CD14-positive monocyte (primary cell): ENCODE data around the gene CLDN20. TPM values are rescaled to one million over a fixed set of nuclear protein-coding genes. Genes with fewer than 3 reads are reported as not detected.

Experiments used
- DNase-seq, 3 donors: peaks; one replicate each; pipeline ENCODE4 v3.0.0-alpha.2; 2011 to 2022
- H2AFZ ChIP-seq: 2 replicates; pipeline ENCODE4 v1.6.0; 2012; ENCODE audit warnings: mild to moderate bottlenecking, low read depth, low read length, inconsistent platforms; ENCODE audit not compliant: insufficient read depth, poor library complexity, severe bottlenecking
- H3K27ac ChIP-seq, 2 donors: 1 replicate in 1 of 2; 2 replicates in 1 of 2; pipeline ENCODE4 v1.5.1; 2012 to 2013; ENCODE audit warnings: low read length in 2 of 2, control low read depth in 1 of 2, inconsistent platforms in 1 of 2, low read depth in 1 of 2, mild to moderate bottlenecking in 1 of 2
- H3K27me3 ChIP-seq, 2 donors: one replicate each; pipeline versions ENCODE4 v1.6.0 to v1.6.1; 2011 to 2013; ENCODE audit warnings: low read length in 2 of 2; ENCODE audit not compliant: control insufficient read depth in 2 of 2, insufficient read depth in 2 of 2
- H3K36me3 ChIP-seq, 2 donors: replicated peaks in 1 of 2; 1 replicate in 1 of 2; 2 replicates in 1 of 2; pipeline versions ENCODE4 v1.5.1 to v1.6.1; 2012 to 2013; ENCODE audit warnings: low read length in 2 of 2, control low read depth in 1 of 2, inconsistent platforms in 1 of 2, mild to moderate bottlenecking in 1 of 2; ENCODE audit not compliant: insufficient read depth in 2 of 2, control insufficient read depth in 1 of 2
- H3K4me1 ChIP-seq, 2 donors: 1 replicate in 1 of 2; 2 replicates in 1 of 2; pipeline versions ENCODE4 v1.5.1 to v1.6.1; 2012 to 2013; ENCODE audit warnings: low read length in 2 of 2, control low read depth in 1 of 2, inconsistent platforms in 1 of 2, mild to moderate bottlenecking in 1 of 2, moderate library complexity in 1 of 2; ENCODE audit not compliant: insufficient read depth in 2 of 2, control insufficient read depth in 1 of 2
- H3K4me2 ChIP-seq: replicated peaks from 2 replicates; pipeline ENCODE3; 2012; ENCODE audit warnings: low read length, moderate library complexity, mild to moderate bottlenecking; ENCODE audit not compliant: poor library complexity, severe bottlenecking; ENCODE audit errors: extremely low read depth
- H3K4me3 ChIP-seq, 3 experiments: fragments of 200-600 bp in 1 of 3; sonication (generic) in 1 of 3; replicated peaks in 1 of 3; 1 replicate in 2 of 3; 2 replicates in 1 of 3; pipeline ENCODE4 v1.5.1; 2011 to 2013; ENCODE audit warnings: low read length in 3 of 3, mild to moderate bottlenecking in 3 of 3, control low read depth in 2 of 3, low read depth in 2 of 3, inconsistent platforms in 1 of 3, moderate library complexity in 1 of 3
- H3K79me2 ChIP-seq: 2 replicates; pipeline ENCODE4 v1.6.0; 2012; ENCODE audit warnings: mild to moderate bottlenecking, control low read depth, inconsistent platforms, low read length, moderate library complexity; ENCODE audit not compliant: insufficient read depth
- H3K9ac ChIP-seq: 2 replicates; pipeline ENCODE4 v1.6.0; 2017; ENCODE audit warnings: low read length, mild to moderate bottlenecking; ENCODE audit not compliant: insufficient read depth, poor library complexity, severe bottlenecking
- H3K9me3 ChIP-seq, 2 donors: replicated peaks in 1 of 2; 1 replicate in 1 of 2; 2 replicates in 1 of 2; pipeline versions ENCODE4 v1.5.1 to v1.6.1; 2012 to 2013; ENCODE audit warnings: low read length in 2 of 2, control low read depth in 1 of 2; ENCODE audit not compliant: control insufficient read depth in 1 of 2, insufficient read depth in 1 of 2
- H4K20me1 ChIP-seq: 2 replicates; pipeline ENCODE4 v1.6.0; 2012; ENCODE audit warnings: mild to moderate bottlenecking, low read length, control low read depth, moderate library complexity; ENCODE audit not compliant: insufficient read depth
- H3K27ac Mint-ChIP-seq, 7 donors: one replicate each; pipeline ENCODE4 v1.8.0; 2020; ENCODE audit warnings: mild to moderate bottlenecking in 7 of 7, mixed read lengths in 7 of 7, moderate library complexity in 6 of 7, inconsistent platforms in 2 of 7
- H3K27me3 Mint-ChIP-seq, 3 donors: one replicate each; pipeline ENCODE4 v1.8.0; 2021 to 2022; ENCODE audit warnings: low read depth in 3 of 3, mild to moderate bottlenecking in 3 of 3, mixed read lengths in 3 of 3, moderate library complexity in 3 of 3, inconsistent platforms in 1 of 3
- H3K36me3 Mint-ChIP-seq, 2 donors: one replicate each; pipeline ENCODE4 v1.8.0; 2020; ENCODE audit warnings: mixed read lengths in 2 of 2, inconsistent platforms in 1 of 2, mild to moderate bottlenecking in 1 of 2
- H3K4me1 Mint-ChIP-seq: one replicate; pipeline ENCODE4 v1.8.0; 2020; ENCODE audit warnings: mild to moderate bottlenecking, mixed read lengths
- H3K4me3 Mint-ChIP-seq, 2 donors: one replicate each; pipeline ENCODE4 v1.8.0; 2020; ENCODE audit warnings: mild to moderate bottlenecking in 2 of 2, mixed read lengths in 2 of 2, moderate library complexity in 1 of 2
- H3K9me3 Mint-ChIP-seq, 7 donors: one replicate each; pipeline ENCODE4 v1.8.0; 2020 to 2022; ENCODE audit warnings: mixed read lengths in 7 of 7, mild to moderate bottlenecking in 6 of 7, moderate library complexity in 6 of 7, inconsistent platforms in 2 of 7
- CTCF ChIP-seq: fragments of 200-600 bp; IDR thresholded peaks from one replicate; pipeline ENCODE4 v1.8.0; 2022; ENCODE audit warnings: antibody characterized with exemption, mild to moderate bottlenecking
- WGBS: methylation state at CpG from one replicate; pipeline ENCODE4 v1.1.5; 2013; ENCODE audit warnings: missing lambda C conversion rate; ENCODE audit not compliant: insufficient coverage; 5-methylcytosine and 5-hydroxymethylcytosine counted together
- intact Hi-C, 2 donors: fragments of 100-400 bp; cut with micrococcal nuclease; formaldehyde crosslinking; loops; one replicate each; pipeline versions ENCODE4 v1.15.0 to v1.15.1; 2023
- polyA plus RNA-seq, 3 donors: library from polyadenylated mRNA; depleted of rRNA in 1 of 3; unstranded in 2 of 3; stranded (reverse) in 1 of 3; fragments of 300-500 nt in 2 of 3; fragments of >200 nt in 1 of 3; fragmentation: Illumina TruSeq in 2 of 3; gene quantifications; 1 replicate in 2 of 3; 2 replicates in 1 of 3; pipeline ENCODE4 v1.2.3, GENCODE V29; 2012 to 2021

The CLDN20 gene
- polyA plus RNA-seq, 3 donors: not detected

- DNase-seq: no peak
- intact Hi-C loops: no loop called here
- Mint-ChIP-seq H3K9me3 (peaks cover 0 to 12% (median 5%) of the 10 kb centered on the region in 7 donors), H3K36me3 (no peaks in the 10 kb centered on the region), H3K4me1 (no peaks in the 10 kb centered on the region), H3K27me3 (peaks cover 0 to 2% (median 1%) of the 10 kb centered on the region in 3 donors), H3K27ac (no peak overlapping the region), H3K4me3 (no peak overlapping the region)
- no peak overlapping the region for H3K27ac ChIP-seq
- H3K9ac ChIP-seq: no peak overlapping the region
- no peak overlapping the region for H2AFZ ChIP-seq
- no peaks in the 10 kb centered on the region for H3K79me2 ChIP-seq
- no peaks in the 10 kb centered on the region for H3K4me1 ChIP-seq
- peaks cover 0 to 6% of the 10 kb centered on the region in 2 donors for H3K9me3 ChIP-seq
- H3K36me3 ChIP-seq: no peaks in the 10 kb centered on the region
- H3K27me3 ChIP-seq: no peaks in the 10 kb centered on the region
- H3K4me3 ChIP-seq: no peak overlapping the region
- WGBS: 71% methylated on average over 1 of the region's 1 CpG
- H4K20me1 ChIP-seq: no peaks in the 10 kb centered on the region
- no peak for TF ChIP-seq CTCF
- H3K4me2 ChIP-seq: no peak overlapping the region
Measured at GRCh38 chr6:155237613-155238012, 26.2 kb upstream of the CLDN20 start.

- Histone ChIP-seq H4K20me1 (no peaks in the 10 kb centered on the region), H3K9ac (no peak overlapping the region), H3K4me1 (no peaks in the 10 kb centered on the region), H3K27ac (no peak overlapping the region), H3K36me3 (no peaks in the 10 kb centered on the region), H3K4me3 (no peak overlapping the region), H3K9me3 (peaks cover 0 to 6% of the 10 kb centered on the region in 2 donors), H3K27me3 (no peaks in the 10 kb centered on the region), H3K4me2 (no peak overlapping the region), H2AFZ (no peak overlapping the region), H3K79me2 (no peaks in the 10 kb centered on the region)
- Mint-ChIP-seq H3K36me3 (no peaks in the 10 kb centered on the region), H3K9me3 (peaks cover 0 to 12% (median 5%) of the 10 kb centered on the region in 7 donors), H3K27ac (no peak overlapping the region), H3K27me3 (peaks cover 0 to 2% (median 1%) of the 10 kb centered on the region in 3 donors), H3K4me3 (no peak overlapping the region), H3K4me1 (no peaks in the 10 kb centered on the region)
- intact Hi-C loops: no loop called here
- TF ChIP-seq CTCF: no peak
- DNase-seq: no peak
- 93% methylated on average over 5 of the region's 19 CpGs for WGBS
Measured at GRCh38 chr6:155240905-155241600, 22.8 kb upstream of the CLDN20 start.
